ENCODE measurements around the gene MUC12. TPM values are rescaled to one million over a fixed set of nuclear protein-coding genes. Genes with fewer than 3 reads are reported as not detected.
"Not testable (repeated sequence)": the region's sequence is repeated elsewhere in the genome, so short reads cannot be mapped to it uniquely, and the experiment has no call there.

The MUC12 gene
- polyA plus RNA-seq, 1 donor: 0.27 TPM

DNA sequence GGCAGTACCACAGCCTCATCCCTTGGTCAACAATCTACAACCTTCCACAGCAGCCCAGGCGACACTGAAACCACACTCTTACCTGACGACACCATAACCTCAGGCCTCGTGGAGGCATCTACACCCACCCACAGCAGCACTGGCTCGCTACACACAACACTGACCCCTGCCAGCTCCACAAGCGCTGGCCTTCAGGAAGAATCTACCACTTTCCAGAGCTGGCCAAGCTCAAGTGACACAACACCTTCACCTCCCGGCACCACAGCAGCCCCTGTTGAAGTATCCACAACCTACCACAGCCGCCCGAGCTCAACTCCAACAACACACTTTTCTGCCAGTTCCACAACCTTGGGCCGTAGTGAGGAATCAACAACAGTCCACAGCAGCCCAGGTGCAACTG is 25.3 kb downstream of the MUC12 start:
- not testable (repeated sequence) for DNase-seq

DNA sequence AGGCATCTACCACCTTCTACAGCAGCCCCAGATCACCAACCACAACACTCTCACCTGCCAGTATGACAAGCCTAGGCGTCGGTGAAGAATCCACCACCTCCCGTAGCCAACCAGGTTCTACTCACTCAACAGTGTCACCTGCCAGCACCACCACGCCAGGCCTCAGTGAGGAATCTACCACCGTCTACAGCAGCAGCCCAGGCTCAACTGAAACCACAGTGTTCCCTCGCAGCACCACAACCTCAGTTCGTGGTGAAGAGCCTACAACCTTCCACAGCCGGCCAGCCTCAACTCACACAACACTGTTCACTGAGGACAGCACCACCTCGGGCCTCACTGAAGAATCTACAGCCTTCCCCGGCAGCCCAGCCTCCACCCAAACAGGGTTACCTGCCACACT is 29.2 kb downstream of the MUC12 start:
- DNase-seq: not testable (repeated sequence)

DNA sequence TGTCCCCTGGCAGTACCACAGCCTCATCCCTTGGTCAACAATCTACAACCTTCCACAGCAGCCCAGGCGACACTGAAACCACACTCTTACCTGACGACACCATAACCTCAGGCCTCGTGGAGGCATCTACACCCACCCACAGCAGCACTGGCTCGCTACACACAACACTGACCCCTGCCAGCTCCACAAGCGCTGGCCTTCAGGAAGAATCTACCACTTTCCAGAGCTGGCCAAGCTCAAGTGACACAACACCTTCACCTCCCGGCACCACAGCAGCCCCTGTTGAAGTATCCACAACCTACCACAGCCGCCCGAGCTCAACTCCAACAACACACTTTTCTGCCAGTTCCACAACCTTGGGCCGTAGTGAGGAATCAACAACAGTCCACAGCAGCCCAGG is 30.0 kb downstream of the MUC12 start:
- DNase-seq: not testable (repeated sequence)

DNA sequence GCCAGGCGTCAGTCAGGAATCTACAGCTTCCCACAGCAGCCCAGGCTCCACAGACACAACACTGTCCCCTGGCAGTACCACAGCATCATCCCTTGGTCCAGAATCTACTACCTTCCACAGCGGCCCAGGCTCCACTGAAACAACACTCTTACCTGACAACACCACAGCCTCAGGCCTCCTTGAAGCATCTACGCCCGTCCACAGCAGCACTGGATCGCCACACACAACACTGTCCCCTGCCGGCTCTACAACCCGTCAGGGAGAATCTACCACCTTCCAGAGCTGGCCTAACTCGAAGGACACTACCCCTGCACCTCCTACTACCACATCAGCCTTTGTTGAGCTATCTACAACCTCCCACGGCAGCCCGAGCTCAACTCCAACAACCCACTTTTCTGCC is 30.7 kb downstream of the MUC12 start:
- DNase-seq: not testable (repeated sequence)

DNA sequence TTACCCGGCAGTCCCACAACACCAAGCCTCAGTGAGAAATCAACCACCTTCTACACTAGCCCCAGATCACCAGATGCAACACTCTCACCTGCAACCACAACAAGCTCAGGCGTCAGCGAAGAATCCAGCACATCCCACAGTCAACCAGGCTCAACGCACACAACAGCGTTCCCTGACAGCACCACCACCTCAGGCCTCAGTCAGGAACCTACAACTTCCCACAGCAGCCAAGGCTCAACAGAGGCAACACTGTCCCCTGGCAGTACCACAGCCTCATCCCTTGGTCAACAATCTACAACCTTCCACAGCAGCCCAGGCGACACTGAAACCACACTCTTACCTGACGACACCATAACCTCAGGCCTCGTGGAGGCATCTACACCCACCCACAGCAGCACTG is 33.0 kb downstream of the MUC12 start:
- not testable (repeated sequence) for DNase-seq

DNA sequence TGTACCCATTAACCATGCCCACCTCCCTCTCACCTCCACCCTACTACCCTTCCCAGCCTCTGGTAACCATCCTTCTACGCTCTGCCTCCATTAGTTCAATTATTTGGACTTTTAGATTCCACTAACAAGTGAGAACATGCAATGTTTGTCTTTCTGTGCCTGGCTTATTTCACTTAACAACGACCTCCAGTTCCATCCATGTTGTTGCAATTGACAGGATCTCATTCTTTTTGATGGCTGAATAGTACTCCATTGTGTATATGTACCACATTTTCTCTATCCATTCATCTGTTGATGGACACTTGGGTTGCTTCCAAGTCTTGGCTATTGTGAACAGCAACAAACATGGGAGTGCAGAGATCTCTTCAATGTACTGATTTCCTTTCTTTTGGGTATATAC is 38.0 kb downstream of the MUC12 start:
- not testable (repeated sequence) for DNase-seq

DNA sequence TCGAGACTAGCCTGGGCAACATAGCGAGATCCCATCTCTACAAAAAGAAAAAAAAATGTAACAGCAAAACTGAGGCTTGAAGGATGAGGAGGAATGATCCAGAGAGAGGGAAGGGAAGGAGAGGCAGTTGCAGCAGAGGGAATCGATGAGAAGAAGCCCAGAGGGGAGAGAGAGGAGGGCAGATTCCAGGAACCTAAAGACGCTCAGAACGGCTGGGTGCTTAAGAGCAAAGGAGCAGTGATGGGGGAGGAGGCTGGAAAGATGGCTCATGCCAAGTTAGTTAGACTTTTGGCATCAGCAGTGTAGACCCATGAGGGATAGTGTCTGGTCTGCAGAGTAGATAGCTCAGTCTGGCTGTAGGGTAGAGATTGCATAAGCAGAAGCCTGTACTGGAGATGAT is 40.3 kb downstream of the MUC12 start:
- DNase-seq: no peak

DNA sequence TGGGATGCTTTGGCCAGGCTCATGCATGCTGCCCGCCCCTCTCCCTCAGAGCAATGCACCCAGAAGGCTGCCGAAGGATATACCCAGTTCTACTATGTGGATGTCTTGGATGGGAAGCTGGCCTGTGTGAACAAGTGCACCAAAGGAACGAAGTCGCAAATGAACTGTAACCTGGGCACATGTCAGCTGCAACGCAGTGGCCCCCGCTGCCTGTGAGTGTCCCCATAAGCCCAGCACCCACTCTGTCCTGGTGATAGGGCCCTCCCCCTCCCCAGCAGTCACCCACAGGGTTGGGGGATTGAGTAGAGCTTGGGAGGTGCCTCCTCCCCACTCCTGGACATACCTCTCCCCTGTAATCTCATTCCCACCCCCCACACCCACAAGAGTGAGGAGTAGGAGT is 43.6 kb downstream of the MUC12 start:
- no peak for DNase-seq

DNA sequence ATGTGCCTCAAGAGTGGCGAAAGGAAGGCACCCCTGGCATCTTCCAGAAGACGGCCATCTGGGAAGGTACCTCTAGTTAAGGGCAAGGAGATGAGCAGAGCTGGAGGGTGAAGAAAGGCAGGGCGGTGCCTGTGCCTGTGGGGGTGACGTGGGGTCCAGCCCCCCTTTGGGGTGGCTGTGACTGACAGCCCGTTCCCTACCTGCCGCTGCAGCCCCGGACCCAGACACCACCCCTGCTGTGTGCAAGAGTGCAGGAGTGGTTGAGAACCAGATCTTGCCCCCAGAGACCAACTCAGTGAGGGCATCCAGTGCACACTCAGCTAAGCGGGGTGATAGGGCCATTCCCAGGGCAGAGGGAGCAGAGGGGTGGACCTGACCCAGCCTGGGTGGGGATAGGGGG is 46.3 kb downstream of the MUC12 start:
- DNase-seq: no peak

DNA sequence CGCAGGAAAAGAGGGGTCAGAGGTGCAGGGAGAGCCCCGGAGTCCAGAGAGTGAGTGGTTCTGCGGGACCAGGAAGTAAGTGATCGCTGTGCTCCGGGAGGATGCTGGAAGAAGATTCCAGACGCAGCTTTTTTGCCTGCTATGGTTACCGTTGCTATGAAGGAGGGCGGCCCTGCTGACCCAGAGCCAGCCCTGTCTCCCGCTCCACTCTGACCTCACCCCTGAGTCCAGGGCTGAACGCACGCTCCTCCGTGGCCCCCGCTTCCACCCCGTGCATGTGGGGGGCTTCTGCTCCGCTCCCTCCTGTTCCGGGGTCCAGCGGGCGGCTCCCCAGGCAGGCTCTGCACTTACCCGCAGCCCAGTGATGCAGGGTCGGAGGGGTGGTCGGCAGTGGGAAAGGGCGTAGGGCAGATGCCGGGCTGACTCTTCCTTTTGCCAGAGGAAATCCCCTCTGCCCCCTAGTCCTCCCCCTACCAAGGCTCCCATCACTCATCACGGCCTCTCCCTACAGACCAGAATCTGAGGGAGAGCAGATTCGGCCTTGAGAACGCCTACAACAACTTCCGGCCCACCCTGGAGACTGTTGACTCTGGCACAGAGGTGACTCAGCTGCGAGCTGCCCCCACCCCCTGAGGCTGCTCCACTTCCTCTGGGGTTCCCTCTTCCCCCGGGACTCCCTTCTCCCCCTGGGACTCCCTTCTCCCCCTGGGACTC is 47.9 kb downstream of the MUC12 start:
- DNase-seq: peak; percentile 83

DNA sequence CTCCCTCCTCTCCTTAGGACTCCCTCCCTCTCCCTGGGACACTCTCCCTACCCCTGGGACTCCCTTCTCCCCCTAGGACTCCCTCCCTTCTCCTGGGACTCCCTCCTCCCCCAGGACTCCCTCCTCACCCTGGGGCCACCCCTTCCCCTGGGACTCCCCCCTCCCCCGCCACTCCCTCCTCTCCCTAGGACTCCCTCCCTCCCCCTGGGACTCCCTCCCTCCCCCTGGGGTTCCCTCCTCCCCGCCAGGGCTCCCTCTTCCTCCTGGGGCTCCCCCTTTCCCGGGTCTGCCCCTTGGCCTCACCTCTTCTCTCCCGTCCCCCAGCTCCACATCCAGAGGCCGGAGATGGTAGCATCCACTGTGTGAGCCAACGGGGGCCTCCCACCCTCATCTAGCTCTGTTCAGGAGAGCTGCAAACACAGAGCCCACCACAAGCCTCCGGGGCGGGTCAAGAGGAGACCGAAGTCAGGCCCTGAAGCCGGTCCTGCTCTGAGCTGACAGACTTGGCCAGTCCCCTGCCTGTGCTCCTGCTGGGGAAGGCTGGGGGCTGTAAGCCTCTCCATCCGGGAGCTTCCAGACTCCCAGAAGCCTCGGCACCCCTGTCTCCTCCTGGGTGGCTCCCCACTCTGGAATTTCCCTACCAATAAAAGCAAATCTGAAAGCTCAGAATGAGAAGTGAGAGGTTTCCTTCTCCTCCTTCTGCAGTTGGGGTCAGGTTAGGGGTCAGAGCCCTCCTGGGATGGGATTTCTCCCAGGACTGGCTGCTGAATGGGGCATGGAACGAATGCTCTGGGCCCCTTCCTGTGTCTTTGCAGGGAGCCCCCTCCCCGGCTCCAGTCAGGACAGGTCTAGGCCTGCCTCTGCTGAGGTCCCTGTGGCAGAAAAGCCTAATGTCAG is 49.2 kb downstream of the MUC12 start:
- no peak for DNase-seq

DNA sequence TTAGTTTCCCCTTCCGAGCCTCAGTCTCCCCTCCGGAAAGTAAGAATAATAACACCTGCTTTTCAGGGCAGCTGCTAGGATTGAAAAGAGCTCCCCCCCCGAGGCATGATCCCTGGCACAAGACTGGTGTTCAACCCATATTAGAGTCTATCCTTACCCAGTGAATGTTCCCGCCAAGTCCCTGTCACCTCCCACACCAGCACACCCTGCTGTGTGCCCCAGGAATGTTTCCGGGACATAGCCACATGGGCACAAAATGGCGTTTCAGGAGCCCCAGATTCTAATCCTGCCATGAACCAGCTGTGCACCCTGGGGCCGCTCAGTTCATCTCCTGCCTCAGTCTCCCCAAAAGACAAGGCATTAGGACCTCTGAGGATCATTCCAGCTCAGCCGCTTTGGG is 51.1 kb downstream of the MUC12 start:
- no peak for DNase-seq

DNA sequence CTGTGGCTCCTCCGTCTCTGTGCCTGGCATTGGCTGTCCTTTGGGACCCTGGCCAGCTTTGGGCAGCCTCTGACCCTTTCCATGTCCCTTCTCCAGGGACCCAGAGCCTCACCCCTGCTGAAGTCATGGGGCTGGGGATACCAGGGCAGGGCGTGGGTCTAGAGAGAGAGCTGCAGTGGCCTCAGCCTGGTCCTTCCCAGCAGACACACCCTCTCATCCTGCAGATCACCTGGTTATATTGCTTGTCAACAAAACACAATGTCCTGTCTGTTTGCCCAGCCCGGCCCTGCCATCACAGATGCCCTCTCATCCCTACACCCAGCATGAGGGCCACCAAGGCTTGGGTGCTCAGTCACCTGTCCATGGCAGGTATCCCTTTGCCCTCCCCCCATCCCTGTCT is 52.3 kb downstream of the MUC12 start:
- no peak for DNase-seq

DNA sequence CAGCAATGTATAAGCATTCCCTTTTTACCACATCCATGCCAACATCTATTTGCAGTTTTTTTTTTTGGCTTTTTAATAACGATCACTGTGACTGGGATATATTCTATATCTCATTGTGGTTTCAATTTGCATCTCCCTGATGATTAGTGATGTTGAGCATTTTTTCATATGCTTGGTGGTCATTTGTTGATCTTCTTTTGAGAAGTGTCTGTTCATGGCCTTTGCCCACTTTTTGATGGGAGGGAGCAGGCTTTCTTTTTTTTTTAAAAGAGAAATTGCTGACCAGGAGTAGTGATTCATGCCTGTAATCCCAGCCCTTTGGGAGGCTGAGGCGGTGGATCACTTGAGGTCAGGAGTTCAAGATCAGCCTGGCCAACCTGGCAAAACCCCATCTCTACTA is 54.5 kb downstream of the MUC12 start:
- no peak for DNase-seq

DNA sequence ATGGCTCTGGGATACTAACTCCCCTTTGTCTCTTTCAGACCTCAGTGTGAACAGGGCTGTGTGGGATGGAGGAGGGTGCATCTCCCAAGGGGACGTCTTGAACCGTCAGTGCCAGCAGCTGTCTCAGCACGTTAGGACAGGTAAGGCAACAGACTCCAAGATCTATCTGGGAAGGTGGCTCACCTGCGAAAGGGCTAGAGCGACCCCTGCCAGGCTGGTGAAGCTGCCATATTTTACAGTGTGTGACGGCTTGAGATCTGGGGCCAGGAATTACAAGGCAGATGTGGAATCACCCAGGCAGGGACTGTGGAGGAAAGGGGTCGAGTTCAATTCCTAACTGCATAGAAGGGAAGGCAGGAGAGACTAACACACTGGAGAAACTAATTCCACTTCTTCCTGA is 61.7 kb downstream of the MUC12 start:
- no peak for DNase-seq

DNA sequence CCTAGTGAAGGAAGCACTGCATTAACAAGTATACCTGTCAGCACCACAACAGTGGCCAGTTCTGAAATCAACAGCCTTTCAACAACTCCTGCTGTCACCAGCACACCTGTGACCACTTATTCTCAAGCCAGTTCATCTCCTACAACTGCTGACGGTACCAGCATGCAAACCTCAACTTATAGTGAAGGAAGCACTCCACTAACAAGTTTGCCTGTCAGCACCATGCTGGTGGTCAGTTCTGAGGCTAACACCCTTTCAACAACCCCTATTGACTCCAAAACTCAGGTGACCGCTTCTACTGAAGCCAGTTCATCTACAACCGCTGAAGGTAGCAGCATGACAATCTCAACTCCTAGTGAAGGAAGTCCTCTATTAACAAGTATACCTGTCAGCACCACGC is 66.6 kb downstream of the MUC12 start:
- DNase-seq: no peak

DNA sequence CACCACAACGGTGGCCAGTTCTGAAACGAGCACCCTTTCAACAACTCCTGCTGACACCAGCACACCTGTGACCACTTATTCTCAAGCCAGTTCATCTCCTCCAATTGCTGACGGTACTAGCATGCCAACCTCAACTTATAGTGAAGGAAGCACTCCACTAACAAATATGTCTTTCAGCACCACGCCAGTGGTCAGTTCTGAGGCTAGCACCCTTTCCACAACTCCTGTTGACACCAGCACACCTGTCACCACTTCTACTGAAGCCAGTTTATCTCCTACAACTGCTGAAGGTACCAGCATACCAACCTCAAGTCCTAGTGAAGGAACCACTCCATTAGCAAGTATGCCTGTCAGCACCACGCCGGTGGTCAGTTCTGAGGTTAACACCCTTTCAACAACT is 71.9 kb downstream of the MUC12 start:
- DNase-seq: not testable (repeated sequence)

DNA sequence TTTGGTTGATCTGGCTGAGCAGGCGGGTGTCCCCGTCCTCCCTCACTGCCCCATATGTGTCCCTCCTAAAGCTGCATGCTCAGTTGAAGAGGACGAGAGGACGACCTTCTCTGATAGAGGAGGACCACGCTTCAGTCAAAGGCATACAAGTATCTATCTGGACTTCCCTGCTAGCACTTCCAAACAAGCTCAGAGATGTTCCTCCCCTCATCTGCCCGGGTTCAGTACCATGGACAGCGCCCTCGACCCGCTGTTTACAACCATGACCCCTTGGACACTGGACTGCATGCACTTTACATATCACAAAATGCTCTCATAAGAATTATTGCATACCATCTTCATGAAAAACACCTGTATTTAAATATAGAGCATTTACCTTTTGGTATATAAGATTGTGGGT is 89.0 kb downstream of the MUC12 start:
- peak; percentile 58 for DNase-seq

DNA sequence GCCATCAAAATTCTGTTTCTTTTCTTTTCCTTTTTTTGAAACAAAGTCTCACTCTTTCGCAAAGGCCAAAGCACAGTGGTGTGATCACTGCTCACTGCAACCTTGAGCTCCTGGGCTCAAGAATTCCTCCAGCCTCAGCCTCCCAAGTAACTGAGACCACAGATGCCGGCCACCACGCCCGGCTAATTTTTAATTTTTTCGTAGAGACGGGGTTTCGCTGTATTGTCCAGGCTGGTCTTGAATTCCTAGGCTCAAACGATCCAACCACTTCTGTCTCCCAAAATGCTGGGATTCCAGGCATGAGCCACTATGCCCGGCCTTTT is 90.2 kb downstream of the MUC12 start:
- DNase-seq: no peak

DNA sequence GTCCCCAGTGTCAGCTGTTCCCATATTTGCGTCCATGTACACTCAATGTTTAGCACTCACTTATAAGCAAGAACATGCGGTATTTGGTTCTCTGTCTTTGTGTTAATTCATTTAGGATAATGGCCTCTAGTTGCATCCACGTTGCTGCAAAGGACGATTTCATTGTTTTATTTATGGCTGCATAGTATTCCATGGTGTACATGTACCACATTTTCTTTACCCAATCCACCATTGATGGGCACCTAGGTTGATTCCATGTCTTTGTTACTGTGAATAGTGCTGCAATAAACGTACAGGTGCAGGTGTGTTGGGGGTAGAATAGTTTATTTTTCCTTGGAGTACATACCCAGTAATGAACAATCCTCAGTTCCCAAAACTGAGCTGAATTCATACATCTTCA is 91.6 kb downstream of the MUC12 start:
- no peak for DNase-seq

DNA sequence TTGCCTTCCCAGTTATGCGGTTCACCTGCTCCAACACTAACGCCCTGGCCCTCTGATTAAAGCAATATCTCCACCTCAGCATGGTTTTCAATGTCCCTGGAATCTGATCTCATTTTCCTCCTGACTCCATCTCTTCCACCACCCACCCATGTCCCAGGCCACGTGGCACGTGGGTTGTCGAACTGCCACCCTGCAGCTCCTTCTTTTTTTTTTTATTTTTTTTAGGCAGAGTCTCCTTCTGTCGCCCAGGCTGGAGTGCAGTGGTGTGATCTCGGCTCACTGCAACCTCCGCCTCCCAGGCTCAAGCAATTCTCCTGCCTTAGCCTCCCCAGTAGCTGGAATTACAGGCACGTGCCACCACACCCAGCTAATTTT is 94.8 kb downstream of the MUC12 start:
- not testable (repeated sequence) for DNase-seq

DNA sequence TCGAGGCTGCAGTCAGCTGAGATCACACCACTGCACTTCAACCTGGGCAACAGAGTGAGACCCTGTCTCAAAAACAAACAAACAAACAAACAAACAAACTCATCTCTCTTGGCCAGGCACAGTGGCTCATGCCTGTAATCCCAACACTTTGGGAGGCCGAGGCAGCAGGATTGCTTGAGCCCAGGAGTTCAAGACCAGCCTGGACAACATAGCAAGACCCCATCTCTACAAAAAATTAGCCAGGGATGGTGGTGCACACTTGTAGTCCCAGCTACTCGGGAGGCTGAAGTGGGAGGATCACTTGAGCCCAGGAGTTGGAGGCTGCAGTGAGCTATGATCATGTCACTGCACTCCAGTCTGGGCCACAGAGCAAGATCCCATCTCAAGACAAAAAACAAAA is 95.8 kb downstream of the MUC12 start:
- not testable (repeated sequence) for DNase-seq

DNA sequence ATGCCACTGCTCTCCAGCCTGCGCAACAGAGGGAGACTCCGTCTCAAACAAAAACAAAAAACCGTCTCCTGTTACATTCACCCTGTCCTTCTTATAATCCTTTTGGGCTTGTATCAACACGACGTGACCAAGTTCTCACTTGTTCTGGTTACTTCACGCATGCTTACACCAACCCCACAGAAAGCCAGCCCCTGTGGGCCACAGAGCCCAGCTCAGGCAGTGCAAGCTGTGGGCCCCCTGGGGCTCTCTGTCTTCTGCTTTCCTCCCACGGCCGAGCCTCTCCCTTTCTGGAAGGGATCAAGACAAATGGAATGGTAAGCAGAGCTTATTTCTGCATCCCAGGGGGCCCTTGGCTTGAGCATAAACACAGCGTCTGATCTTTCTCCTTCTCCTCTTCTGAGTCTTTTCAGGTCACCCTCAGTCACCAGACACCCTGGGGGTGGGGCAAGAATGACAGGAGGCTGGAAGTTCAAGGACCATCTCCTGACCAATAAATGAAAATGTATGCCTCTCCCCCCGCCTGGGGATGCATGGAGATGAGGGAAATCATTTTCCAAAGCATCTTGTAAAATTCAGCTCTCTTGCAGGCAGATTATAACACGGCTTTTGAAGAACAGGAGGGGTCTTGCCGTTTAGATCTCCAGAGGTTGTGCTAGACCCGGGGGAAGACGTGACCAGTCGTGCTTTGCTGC is 96.9 kb downstream of the MUC12 start:
- DNase-seq: no peak

DNA sequence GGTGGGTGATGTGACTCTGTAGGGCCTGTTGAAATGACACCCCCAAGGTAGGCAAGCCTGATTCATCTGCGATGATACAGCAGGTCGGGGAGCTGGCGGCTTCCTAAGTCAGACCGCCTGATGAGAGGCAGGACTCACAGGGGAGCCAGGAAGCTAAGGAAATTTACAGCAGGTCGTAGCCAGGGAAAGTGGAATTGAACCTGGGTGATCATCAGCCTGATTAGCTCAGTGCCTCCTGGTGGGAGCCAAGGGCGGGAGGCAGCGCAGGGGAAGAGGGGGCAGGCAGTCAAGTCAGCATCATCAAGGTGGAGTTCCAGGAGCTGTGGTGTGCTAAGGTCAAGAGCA is 97.4 kb downstream of the MUC12 start:
- no peak for DNase-seq
